K562 (cell line): ENCODE data around the gene PNPLA8. TPM values are rescaled to one million over a fixed set of nuclear protein-coding genes. Genes with fewer than 3 reads are reported as not detected.

ENCODE experiments used
- ATAC-seq: fragments of 200-7000 bp; cut with Tn5 transposase; 3 replicates; pipeline ENCODE4 v1.9.1; 2020; ENCODE audit warnings: moderate library complexity
- BruUV-seq: library from RNA; stranded (reverse); fragments of 400-500 nt; replicated peaks from 2 replicates; lab custom pipeline; 2021; lab: Mats Ljungman, UMichigan
- CTCF ChIA-PET: fragments of 300-600 bp; formaldehyde crosslinking; extraction: SDS; loops from one replicate; lab custom pipeline; 2021; ENCODE audit warnings: low intra/inter-chr PET ratio; lab: Yijun Ruan, JAX
- POLR2A ChIA-PET: fragments of 300-600, 350-650 bp; sonication (Branson Sonifier 250); formaldehyde crosslinking; extraction: SDS; loops from one replicate; lab custom pipeline; 2021; ENCODE audit warnings: antibody characterized with exemption, inconsistent platforms; lab: Yijun Ruan, JAX
- DNase-seq, 4 experiments: peaks; one replicate each; pipeline versions ENCODE4 v3.0.0 to v3.0.0-alpha.2; 2011 to 2018; ENCODE audit warnings: low spot score in 3 of 4, mixed read lengths in 3 of 4; ENCODE audit errors: extremely low read depth in 1 of 4
- FAIRE-seq: peaks from 2 replicates; lab custom pipeline; 2011; peaks lifted over from hg19 to GRCh38; lab: Jason Lieb, UNC
- H2AFZ ChIP-seq: 2 replicates; pipeline ENCODE4 v1.6.0; 2011; ENCODE audit warnings: low read depth, low read length, control low read depth, inconsistent platforms
- H3K27ac ChIP-seq: fragments of 200-600 bp; 3 replicates; pipeline ENCODE4 v1.8.0; 2011; ENCODE audit warnings: low read depth, mild to moderate bottlenecking, control low read depth, inconsistent platforms, low read length, moderate library complexity, mixed read lengths; ENCODE audit errors: extremely low read depth
- H3K27me3 ChIP-seq, 2 experiments: fragments of 300-600 bp in 1 of 2; 2 replicates in 1 of 2; 3 replicates in 1 of 2; pipeline versions ENCODE4 v1.6.0 to v1.8.0; 2011; ENCODE audit warnings: inconsistent platforms in 2 of 2, low read length in 2 of 2, mild to moderate bottlenecking in 1 of 2, mixed read lengths in 1 of 2, moderate library complexity in 1 of 2; ENCODE audit not compliant: control insufficient read depth in 2 of 2, insufficient read depth in 2 of 2
- H3K36me3 ChIP-seq: fragments of 300-600 bp; 3 replicates; pipeline ENCODE4 v1.8.0; 2011; ENCODE audit warnings: mild to moderate bottlenecking, low read length, inconsistent platforms; ENCODE audit not compliant: control insufficient read depth, insufficient read depth
- H3K4me1 ChIP-seq, 2 experiments: fragments of 200-600 bp in 1 of 2; replicated peaks in 1 of 2; 2 replicates in 1 of 2; 3 replicates in 1 of 2; pipeline versions ENCODE4 v1.5.1 to v1.8.0; 2011; ENCODE audit warnings: inconsistent platforms in 2 of 2, low read length in 2 of 2, mild to moderate bottlenecking in 1 of 2, mixed read lengths in 1 of 2, moderate library complexity in 1 of 2; ENCODE audit not compliant: control insufficient read depth in 2 of 2, insufficient read depth in 2 of 2
- H3K4me2 ChIP-seq: 2 replicates; pipeline ENCODE4 v1.6.1; 2011; ENCODE audit warnings: low read length, control low read depth, inconsistent platforms, mixed read lengths; ENCODE audit not compliant: insufficient read depth
- H3K4me3 ChIP-seq: fragments of 200-600 bp; sonication (generic), shearing (Covaris generic); 2 replicates; pipeline ENCODE4 v1.5.1; 2016; ENCODE audit warnings: control low read depth, inconsistent platforms
- H3K79me2 ChIP-seq: fragments of 200-600 bp; 3 replicates; pipeline ENCODE4 v1.8.0; 2011; ENCODE audit warnings: low read length, inconsistent platforms; ENCODE audit not compliant: control insufficient read depth, insufficient read depth
- H3K9ac ChIP-seq, 2 experiments: 2 replicates each; pipeline versions ENCODE4 v1.6.0 to v1.6.1; 2011; ENCODE audit warnings: low read depth in 2 of 2, low read length in 2 of 2, control low read depth in 1 of 2, inconsistent platforms in 1 of 2, mild to moderate bottlenecking in 1 of 2, mixed read lengths in 1 of 2; ENCODE audit not compliant: insufficient read depth in 1 of 2
- H3K9me1 ChIP-seq: one replicate; pipeline ENCODE4 v1.6.0; 2011; ENCODE audit warnings: inconsistent platforms, mild to moderate bottlenecking, low read length, moderate library complexity; ENCODE audit not compliant: control insufficient read depth, insufficient read depth
- H3K9me3 ChIP-seq: replicated peaks from 2 replicates; pipeline ENCODE4 v1.5.1; 2011; ENCODE audit warnings: low read depth, low read length, inconsistent platforms; ENCODE audit not compliant: control insufficient read depth, insufficient read depth
- H4K20me1 ChIP-seq: replicated peaks from 2 replicates; pipeline ENCODE4 v1.6.1; 2011; ENCODE audit warnings: low read length, inconsistent platforms, mixed read lengths; ENCODE audit not compliant: control insufficient read depth, insufficient read depth
- ATF2 ChIP-seq: sonication (generic); formaldehyde crosslinking; IDR thresholded peaks from 2 replicates; pipeline ENCODE4 v1.8.1; 2022; ENCODE audit warnings: missing genetic modification reagents
- CHAMP1 ChIP-seq: fragments of 450-650 bp; IDR thresholded peaks from 2 replicates; pipeline ENCODE4 v1.6.1; 2016; ENCODE audit warnings: mild to moderate bottlenecking
- CHD2 ChIP-seq: IDR thresholded peaks from 2 replicates; pipeline ENCODE4 v1.6.1; 2011; ENCODE audit warnings: low read depth, low read length
- HLTF ChIP-seq: fragments of 450-650 bp; IDR thresholded peaks from 2 replicates; pipeline ENCODE4 v1.6.1; 2016
- IRF9 ChIP-seq: fragments of 450-650 bp; IDR thresholded peaks from 2 replicates; pipeline ENCODE4 v1.6.1; 2016; ENCODE audit warnings: missing biosample characterization, missing genetic modification characterization
- LCOR ChIP-seq: sonication (generic); formaldehyde crosslinking; IDR thresholded peaks from 2 replicates; pipeline ENCODE4 v1.8.0; 2022; ENCODE audit warnings: mild to moderate bottlenecking, missing genetic modification reagents
- POLR3A ChIP-seq: IDR thresholded peaks from 2 replicates; pipeline ENCODE4 v1.6.1; 2011; ENCODE audit warnings: borderline replicate concordance, mild to moderate bottlenecking, moderate library complexity; ENCODE audit not compliant: insufficient read length, insufficient read depth; ENCODE audit errors: extremely low read depth
- RBFOX2 ChIP-seq: fragments of 200-400 bp; formaldehyde crosslinking; IDR thresholded peaks from 2 replicates; pipeline ENCODE4 v1.6.1; 2017; ENCODE audit warnings: low read depth, mild to moderate bottlenecking, low read length, moderate library complexity
- ZBTB8A ChIP-seq: fragments of 450-650 bp; IDR thresholded peaks from 2 replicates; pipeline ENCODE4 v1.6.1; 2018; ENCODE audit warnings: mild to moderate bottlenecking, moderate library complexity; ENCODE audit not compliant: partially characterized antibody
- ZNF121 ChIP-seq: sonication (generic); formaldehyde crosslinking; conservative IDR thresholded peaks from 2 replicates; pipeline ENCODE4 v1.8.0; 2022; ENCODE audit warnings: missing genetic modification reagents
- ZNF316 ChIP-seq: fragments of 450-650 bp; IDR thresholded peaks from 2 replicates; pipeline ENCODE4 v1.6.1; 2016
- ZNF639 ChIP-seq, 2 experiments: fragments of 200-800 bp in 1 of 2; sonication (Bioruptor generic) in 1 of 2; sonication (generic) in 1 of 2; formaldehyde crosslinking in 1 of 2; IDR thresholded peaks in 1 of 2; conservative IDR thresholded peaks in 1 of 2; 2 replicates each; pipeline versions ENCODE4 v1.5.0 to v1.6.1; 2016 to 2020; ENCODE audit warnings: missing compliant biosample characterization in 1 of 2, missing genetic modification characterization in 1 of 2, missing genetic modification reagents in 1 of 2
- ZSCAN29 ChIP-seq: fragments of 450-650 bp; IDR thresholded peaks from 2 replicates; pipeline ENCODE4 v1.6.1; 2017
- WGBS: fragments of 100-300 bp; shearing (Covaris generic); methylation state at CpG from one replicate; pipeline ENCODE4 v1.1.6; 2016; ENCODE audit warnings: low coverage, mixed read lengths; ENCODE audit not compliant: insufficient coverage; ENCODE audit errors: missing lambda C conversion rate; 5-methylcytosine and 5-hydroxymethylcytosine counted together
- in situ Hi-C: fragments of 300-500 bp; cut with MboI; formaldehyde crosslinking; loops from 4 replicates; pipeline ENCODE4 v1.15.0; 2018; ENCODE audit warnings: inconsistent platforms, mixed read lengths
- intact Hi-C: fragments of 100-400 bp; cut with micrococcal nuclease; formaldehyde crosslinking; loops from 2 replicates; pipeline ENCODE4 v1.14.2; 2022
- polyA plus RNA-seq, 8 experiments: library from polyadenylated mRNA; depleted of rRNA in 4 of 8; stranded (reverse) in 5 of 8; unstranded in 3 of 8; fragments of >200 nt; fragmentation: Nextera tagmentation in 2 of 8; fragmentation: Illumina TruSeq in 1 of 8; extraction: Ambion mirVana in 2 of 8; extraction: Trizol in 1 of 8; gene quantifications; 2 replicates each; pipeline versions ENCODE4 v1.2.1 to v1.2.3, GENCODE V29; 2011 to 2014; ENCODE audit warnings: inconsistent platforms in 1 of 8, missing spikeins in 1 of 8
- total RNA-seq, 7 experiments: library from RNA; depleted of rRNA in 6 of 7; stranded (reverse); fragments of >200 nt in 6 of 7; fragmentation: Illumina TruSeq in 2 of 7; extraction: Trizol in 2 of 7; gene quantifications; 2 replicates each; pipeline versions ENCODE4 v1.2.1 to v1.2.3, GENCODE V29; 2011 to 2021; ENCODE audit warnings: low replicate concordance in 1 of 7

Gene PNPLA8
- total and polyA plus RNA-seq, 9 of the 15 experiments (the other 6 are each of a cell fraction or from before 2014, with no cell fraction given): 12.8 to 27.6 (median 16.3) TPM

GRCh38 chr7:108456845-108457540, 68.9 kb downstream of the PNPLA8 start:
- Histone ChIP-seq H2AFZ (no peak overlapping the region), H3K9me3 (no peaks in the 10 kb centered on the region), H3K4me2 (no peak overlapping the region), H3K79me2 (no peaks in the 10 kb centered on the region), H3K9me1 (no peaks in the 10 kb centered on the region)
- ATAC-seq: no peak
- no peak for FAIRE-seq
- CTCF ChIA-PET: interaction anchor here (0.7 to 0.9 kb wide), 2 partner anchors 28 to 40 kb away, joined by 3 read pairs; no protein-coding TSS in a partner anchor
- TF ChIP-seq ATF2 (CRISPR knock-in tag) (no peak), CHAMP1 (no peak), HLTF (no peak), ZNF316 (no peak), RBFOX2 (no peak), LCOR (CRISPR knock-in tag) (no peak), ZNF121 (no peak), CHD2 (no peak), ZBTB8A (no peak), IRF9 (tag) (no peak), ZNF639 (CRISPR knock-in tag; conservative IDR thresholded peaks at IDR 0.05 in 1 of 2, IDR thresholded peaks at IDR 0.05 in 1 of 2) (no peak), POLR3A (no peak), ZSCAN29 (no peak)
- TF ChIP-seq, all 486 proteins: peak for 0
- in situ Hi-C loops (no loop called here), intact Hi-C loops (no loop called here)
- Histone ChIP-seq H3K36me3 (no peaks in the 10 kb centered on the region), H3K4me1 (peaks cover 0 to 20% of the 10 kb centered on the region in 2 experiments; a peak in 2 of 5 replicates), H3K27me3 (peaks cover 47 to 49% of the 10 kb centered on the region in 2 experiments), H3K4me3 (no peak overlapping the region), H3K27ac (no peak overlapping the region), H3K9ac (no peak overlapping the region), H4K20me1 (no peaks in the 10 kb centered on the region)
- POLR2A ChIA-PET: interaction anchor here (0.6 to 1.1 kb wide), 2 partner anchors 40 to 228 kb away, joined by 3 to 6 read pairs; no protein-coding TSS in a partner anchor
- no peak for DNase-seq
- WGBS: 52% methylated on average over 19 of the region's 19 CpGs
- no TSS peak for BruUV-seq
